H1 (cell line): Measurements from ENCODE around the gene TTLL7. TPM values are rescaled to one million over a fixed set of nuclear protein-coding genes. Genes with fewer than 3 reads are reported as not detected.

Experiments
- CTCF ChIA-PET: fragments of 300-600 bp; sonication (Branson Sonifier 250); formaldehyde crosslinking; loops from one replicate; lab custom pipeline; 2021; ENCODE audit not compliant: partially characterized antibody; lab: Charles Lee
- POLR2A ChIA-PET: fragments of 300-600 bp; sonication (Branson Sonifier 250); formaldehyde crosslinking; loops from one replicate; lab custom pipeline; 2021; ENCODE audit warnings: inconsistent platforms; ENCODE audit not compliant: partially characterized antibody; lab: Charles Lee
- DNase-seq, 2 experiments: peaks; one replicate each; pipeline versions ENCODE4 v3.0.0 to v3.0.0-alpha.2; 2010 to 2022; ENCODE audit warnings: low spot score in 2 of 2, low read depth in 1 of 2, mixed read lengths in 1 of 2
- FAIRE-seq: peaks from 2 replicates; lab custom pipeline; 2011; peaks lifted over from hg19 to GRCh38; lab: Jason Lieb, UNC
- H2AFZ ChIP-seq: 2 replicates; pipeline ENCODE4 v1.8.1; 2012; ENCODE audit warnings: low read length, inconsistent platforms
- H2AK5ac ChIP-seq: 2 replicates; pipeline ENCODE4 v1.6.1; 2013; ENCODE audit warnings: low read depth, low read length
- H2BK120ac ChIP-seq: replicated peaks from 2 replicates; pipeline ENCODE3; 2013; ENCODE audit warnings: low read depth, low read length, inconsistent platforms
- H2BK12ac ChIP-seq: 2 replicates; pipeline ENCODE4 v1.6.1; 2013; ENCODE audit warnings: low read depth, low read length
- H2BK15ac ChIP-seq: 2 replicates; pipeline ENCODE4 v1.6.1; 2013; ENCODE audit warnings: low read length
- H2BK20ac ChIP-seq: 2 replicates; pipeline ENCODE4 v1.6.1; 2013; ENCODE audit warnings: low read length
- H2BK5ac ChIP-seq: 2 replicates; pipeline ENCODE4 v1.6.1; 2013; ENCODE audit warnings: low read depth, low read length
- H3K14ac ChIP-seq: 2 replicates; pipeline ENCODE4 v1.6.1; 2013; ENCODE audit warnings: inconsistent platforms; ENCODE audit not compliant: insufficient read length
- H3K18ac ChIP-seq: 2 replicates; pipeline ENCODE4 v1.6.1; 2013; ENCODE audit warnings: low read length; ENCODE audit errors: extremely low read depth
- H3K23ac ChIP-seq: 2 replicates; pipeline ENCODE4 v1.6.1; 2013; ENCODE audit warnings: inconsistent platforms; ENCODE audit not compliant: insufficient read length
- H3K23me2 ChIP-seq: 2 replicates; pipeline ENCODE4 v1.6.1; 2013; ENCODE audit warnings: low read depth, low read length
- H3K27ac ChIP-seq: 2 replicates; pipeline ENCODE4 v1.6.1; 2011; ENCODE audit warnings: low read depth, low read length, inconsistent platforms
- H3K27me3 ChIP-seq, 4 experiments: replicated peaks in 1 of 4; 1 replicate in 1 of 4; 2 replicates in 3 of 4; pipeline versions ENCODE4 v1.6.1 to v1.8.1; 2011 to 2013; ENCODE audit warnings: low read length in 3 of 4, mild to moderate bottlenecking in 3 of 4, inconsistent platforms in 2 of 4, mixed read lengths in 2 of 4, moderate library complexity in 1 of 4; ENCODE audit not compliant: control insufficient read depth in 3 of 4, insufficient read depth in 3 of 4; ENCODE audit errors: extremely low read depth in 1 of 4
- H3K36me3 ChIP-seq, 4 experiments: 2 replicates each; pipeline versions ENCODE4 v1.6.1 to v1.8.1; 2011 to 2013; ENCODE audit warnings: mild to moderate bottlenecking in 4 of 4, low read length in 3 of 4, moderate library complexity in 2 of 4, control low read depth in 1 of 4, inconsistent platforms in 1 of 4; ENCODE audit not compliant: insufficient read depth in 4 of 4, control insufficient read depth in 2 of 4
- H3K4ac ChIP-seq: replicated peaks from 2 replicates; pipeline ENCODE3; 2013; ENCODE audit warnings: low read length, low read depth, mixed read lengths, inconsistent platforms; ENCODE audit not compliant: insufficient read length
- H3K4me1 ChIP-seq, 4 experiments: replicated peaks in 1 of 4; 1 replicate in 1 of 4; 2 replicates in 3 of 4; pipeline versions ENCODE4 v1.6.1 to v1.8.1; 2011 to 2013; ENCODE audit warnings: low read length in 3 of 4, inconsistent platforms in 2 of 4, mixed read lengths in 1 of 4; ENCODE audit not compliant: insufficient read depth in 4 of 4, control insufficient read depth in 3 of 4
- H3K4me2 ChIP-seq, 2 experiments: 2 replicates each; pipeline versions ENCODE4 v1.6.1 to v1.8.1; 2011 to 2013; ENCODE audit warnings: low read depth in 2 of 2, low read length in 2 of 2, control low read depth in 1 of 2, inconsistent platforms in 1 of 2, mild to moderate bottlenecking in 1 of 2; ENCODE audit not compliant: insufficient read depth in 1 of 2
- H3K4me3 ChIP-seq, 4 experiments: fragments of 200-600, 300-600 bp in 1 of 4; sonication (generic), shearing (Covaris generic), sonication (Bioruptor Twin) in 1 of 4; 2 replicates each; pipeline versions ENCODE4 v1.5.1 to v1.8.1; 2011 to 2016; ENCODE audit warnings: low read length in 4 of 4, low read depth in 3 of 4, control low read depth in 2 of 4, inconsistent platforms in 2 of 4, mild to moderate bottlenecking in 2 of 4, mixed read lengths in 1 of 4, moderate library complexity in 1 of 4; ENCODE audit not compliant: insufficient read depth in 2 of 4; ENCODE audit errors: extremely low read depth in 1 of 4
- H3K56ac ChIP-seq: replicated peaks from 2 replicates; pipeline ENCODE3; 2013; ENCODE audit warnings: low read depth, mild to moderate bottlenecking, mixed read lengths, low read length, inconsistent platforms; ENCODE audit not compliant: insufficient read length
- H3K79me1 ChIP-seq: 2 replicates; pipeline ENCODE4 v1.6.1; 2013; ENCODE audit warnings: low read depth, low read length, control low read depth
- H3K79me2 ChIP-seq, 2 experiments: 2 replicates each; pipeline versions ENCODE4 v1.6.1 to v1.8.1; 2012 to 2013; ENCODE audit warnings: low read length in 2 of 2, mild to moderate bottlenecking in 2 of 2, inconsistent platforms in 1 of 2; ENCODE audit not compliant: insufficient read depth in 2 of 2, control insufficient read depth in 1 of 2
- H3K9ac ChIP-seq, 4 experiments: replicated peaks in 1 of 4; 1 replicate in 1 of 4; 2 replicates in 3 of 4; pipeline versions ENCODE4 v1.6.1 to v1.8.1; 2011 to 2013; ENCODE audit warnings: low read depth in 3 of 4, low read length in 3 of 4, control low read depth in 2 of 4, mild to moderate bottlenecking in 2 of 4, moderate library complexity in 2 of 4, inconsistent platforms in 1 of 4; ENCODE audit errors: extremely low read depth in 1 of 4
- H3K9me3 ChIP-seq, 2 experiments: 2 replicates each; pipeline versions ENCODE4 v1.6.1 to v1.8.1; 2012 to 2013; ENCODE audit warnings: mild to moderate bottlenecking in 2 of 2, moderate library complexity in 2 of 2, control low read depth in 1 of 2, inconsistent platforms in 1 of 2, low read depth in 1 of 2, low read length in 1 of 2, mixed read lengths in 1 of 2; ENCODE audit not compliant: insufficient read depth in 2 of 2
- H4K20me1 ChIP-seq, 2 experiments: replicated peaks in 1 of 2; 2 replicates each; pipeline versions ENCODE3 to v1.8.1; 2011 to 2013; ENCODE audit warnings: inconsistent platforms in 2 of 2, low read length in 2 of 2, mild to moderate bottlenecking in 1 of 2; ENCODE audit not compliant: insufficient read depth in 2 of 2, control insufficient read depth in 1 of 2
- H4K5ac ChIP-seq: 2 replicates; pipeline ENCODE4 v1.6.1; 2013; ENCODE audit warnings: low read length, low read depth, mixed read lengths, inconsistent platforms; ENCODE audit not compliant: insufficient read length
- H4K8ac ChIP-seq: 2 replicates; pipeline ENCODE4 v1.8.0; 2013; ENCODE audit warnings: mild to moderate bottlenecking, moderate library complexity, low read length, inconsistent platforms; ENCODE audit not compliant: insufficient read depth; ENCODE audit errors: extremely low read depth
- H4K91ac ChIP-seq: replicated peaks from 2 replicates; pipeline ENCODE3; 2013; ENCODE audit warnings: low read length, mixed read lengths, inconsistent platforms; ENCODE audit not compliant: insufficient read length
- BRCA1 ChIP-seq: IDR thresholded peaks from 2 replicates; pipeline ENCODE4 v1.6.1; 2012; ENCODE audit warnings: low read depth, low read length, improper control_type of control experiment
- CBX5 ChIP-seq: fragments of 300-800, 300-1000 bp; sonication (generic); IDR thresholded peaks from 2 replicates; pipeline ENCODE4 v1.7.1; 2016; ENCODE audit warnings: antibody characterized with exemption, low read length, low read depth
- EGR1 ChIP-seq: IDR thresholded peaks from 2 replicates; pipeline ENCODE4 v1.6.1; 2011; ENCODE audit warnings: low read depth, low read length, borderline replicate concordance
- HDAC2 ChIP-seq, 2 experiments: fragments of 300-600 bp in 1 of 2; sonication (generic) in 1 of 2; IDR thresholded peaks; 2 replicates each; pipeline ENCODE4 v1.6.1; 2011 to 2012; ENCODE audit warnings: low read depth in 2 of 2, low read length in 2 of 2, mild to moderate bottlenecking in 2 of 2, moderate library complexity in 2 of 2, borderline replicate concordance in 1 of 2, inconsistent platforms in 1 of 2
- NANOG ChIP-seq: IDR thresholded peaks from 2 replicates; pipeline ENCODE4 v1.6.1; 2011; ENCODE audit warnings: low read length, low read depth, mild to moderate bottlenecking, inconsistent platforms; ENCODE audit not compliant: insufficient read depth, poor library complexity, severe bottlenecking
- NRF1 ChIP-seq: IDR thresholded peaks from 2 replicates; pipeline ENCODE4 v1.6.1; 2011; ENCODE audit warnings: mild to moderate bottlenecking, low read depth, low read length, improper control_type of control experiment
- SIN3A ChIP-seq, 2 experiments: IDR thresholded peaks in 1 of 2; conservative IDR thresholded peaks in 1 of 2; 2 replicates each; pipeline ENCODE4 v1.6.1; 2011 to 2012; ENCODE audit warnings: low read length in 2 of 2, improper control_type of control experiment in 1 of 2, low read depth in 1 of 2, mild to moderate bottlenecking in 1 of 2
- TAF7 ChIP-seq: optimal IDR thresholded peaks from 2 replicates; pipeline ENCODE3; 2011; ENCODE audit warnings: low read depth, mild to moderate bottlenecking, inconsistent platforms, low read length, moderate library complexity, borderline replicate concordance
- polyA plus RNA-seq, 7 experiments: library from polyadenylated mRNA; depleted of rRNA in 3 of 7; stranded (reverse) in 5 of 7; unstranded in 2 of 7; fragments of >200 nt in 5 of 7; fragments of 200-250 nt in 2 of 7; gene quantifications; 1 replicate in 5 of 7; 2 replicates in 1 of 7; 4 replicates in 1 of 7; pipeline versions ENCODE4 v1.2.1 to v1.2.3, GENCODE V29; 2011 to 2013; ENCODE audit warnings: missing spikeins in 2 of 7, mixed read lengths in 2 of 7
- total RNA-seq: library from RNA; stranded (reverse); fragmentation: NEBNext Ultra II Directional; extraction: Animal tissue kit (Norgen Biotek cat#: 25700); gene quantifications from 2 replicates; pipeline ENCODE4 v1.2.1, GENCODE V29; 2021
- TF ChIP-seq, protein P1 (sequence below), 3 experiments: IDR thresholded peaks; 1 replicate in 2 of 3; 2 replicates in 1 of 3; pipeline versions ENCODE4 v1.5.1 to v1.6.1; 2011; ENCODE audit warnings: low read length in 3 of 3, mild to moderate bottlenecking in 3 of 3, inconsistent platforms in 2 of 3, low read depth in 1 of 3, moderate library complexity in 1 of 3; ENCODE audit not compliant: insufficient read depth in 1 of 3; ENCODE audit errors: control extremely low read depth in 1 of 3

TTLL7 gene
- total and polyA plus RNA-seq, 2 of the 8 experiments (the other 6 are each of a cell fraction or from before 2014, with no cell fraction given): 1.9 to 7.9 TPM

DNA sequence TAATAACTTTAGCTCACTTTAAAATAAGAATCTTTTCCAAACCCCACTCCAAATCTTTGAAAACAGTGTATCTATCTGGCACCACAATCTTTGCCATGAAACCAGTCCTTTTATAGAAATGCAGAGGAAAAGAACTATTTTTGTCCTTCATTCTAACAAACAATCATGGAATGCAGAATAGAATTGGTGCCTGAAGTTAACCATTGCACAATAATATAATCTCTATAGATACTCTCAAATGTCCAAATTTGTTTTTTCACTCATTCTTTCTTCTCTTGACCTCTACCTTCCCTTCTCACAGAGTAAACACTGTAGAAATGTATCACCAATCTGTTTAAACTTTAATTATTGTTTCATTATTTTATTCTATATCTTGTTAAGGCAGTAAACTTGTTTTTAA lies 34.8 kb downstream of the TTLL7 start:
- H3K14ac ChIP-seq: no peak overlapping the region
- no peak overlapping the region for H4K5ac ChIP-seq
- no peaks in the 10 kb centered on the region for H3K79me2 ChIP-seq
- H2BK5ac ChIP-seq: no peak overlapping the region
- no peak for FAIRE-seq
- no peaks in the 10 kb centered on the region for H3K9me3 ChIP-seq
- H2BK120ac ChIP-seq: no peak overlapping the region
- no peak overlapping the region for H2BK20ac ChIP-seq
- no peak overlapping the region for H2BK15ac ChIP-seq
- H3K23ac ChIP-seq: no peak overlapping the region
- H3K56ac ChIP-seq: no peak overlapping the region
- no peak overlapping the region for H4K8ac ChIP-seq
- ChIA-PET CTCF (no interaction called here), POLR2A (no interaction called here)
- no peaks in the 10 kb centered on the region for H3K79me1 ChIP-seq
- no peak overlapping the region for H2AK5ac ChIP-seq
- H3K27ac ChIP-seq: no peak overlapping the region
- no peaks in the 10 kb centered on the region for H3K36me3 ChIP-seq
- H3K18ac ChIP-seq: no peak overlapping the region
- no peak overlapping the region for H2AFZ ChIP-seq
- H3K27me3 ChIP-seq: no peaks in the 10 kb centered on the region
- H3K9ac ChIP-seq: no peak overlapping the region
- no peaks in the 10 kb centered on the region for H4K20me1 ChIP-seq
- no peak overlapping the region for H2BK12ac ChIP-seq
- no peaks in the 10 kb centered on the region for H3K23me2 ChIP-seq
- no peak for TF ChIP-seq NRF1
- TF ChIP-seq EGR1: no peak
- no peak for TF ChIP-seq NANOG
- TF ChIP-seq CBX5: no peak
- no peak for TF ChIP-seq BRCA1
- TF ChIP-seq SIN3A (conservative IDR thresholded peaks at IDR 0.05 in 1 of 2, IDR thresholded peaks at IDR 0.05 in 1 of 2; ENCODE audit: low read depth in 1 of 2, low read length in 2 of 2): no peak
- no peak for TF ChIP-seq HDAC2 (IDR thresholded peaks at IDR 0.05; ENCODE audit: borderline replicate concordance in 1 of 2, low read depth in 2 of 2, low read length in 2 of 2)
- TF ChIP-seq, protein P1, sequence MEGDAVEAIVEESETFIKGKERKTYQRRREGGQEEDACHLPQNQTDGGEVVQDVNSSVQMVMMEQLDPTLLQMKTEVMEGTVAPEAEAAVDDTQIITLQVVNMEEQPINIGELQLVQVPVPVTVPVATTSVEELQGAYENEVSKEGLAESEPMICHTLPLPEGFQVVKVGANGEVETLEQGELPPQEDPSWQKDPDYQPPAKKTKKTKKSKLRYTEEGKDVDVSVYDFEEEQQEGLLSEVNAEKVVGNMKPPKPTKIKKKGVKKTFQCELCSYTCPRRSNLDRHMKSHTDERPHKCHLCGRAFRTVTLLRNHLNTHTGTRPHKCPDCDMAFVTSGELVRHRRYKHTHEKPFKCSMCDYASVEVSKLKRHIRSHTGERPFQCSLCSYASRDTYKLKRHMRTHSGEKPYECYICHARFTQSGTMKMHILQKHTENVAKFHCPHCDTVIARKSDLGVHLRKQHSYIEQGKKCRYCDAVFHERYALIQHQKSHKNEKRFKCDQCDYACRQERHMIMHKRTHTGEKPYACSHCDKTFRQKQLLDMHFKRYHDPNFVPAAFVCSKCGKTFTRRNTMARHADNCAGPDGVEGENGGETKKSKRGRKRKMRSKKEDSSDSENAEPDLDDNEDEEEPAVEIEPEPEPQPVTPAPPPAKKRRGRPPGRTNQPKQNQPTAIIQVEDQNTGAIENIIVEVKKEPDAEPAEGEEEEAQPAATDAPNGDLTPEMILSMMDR (IDR thresholded peaks at IDR 0.05; ENCODE audit: control extremely low read depth in 1 of 3, insufficient read depth in 1 of 3, low read depth in 1 of 3, low read length in 3 of 3): no peak
- TF ChIP-seq TAF7: no peak
- TF ChIP-seq, all 59 proteins: peak for 0
- no peak overlapping the region for H4K91ac ChIP-seq
- no peak overlapping the region for H3K4me2 ChIP-seq
- H3K4me3 ChIP-seq: no peak overlapping the region
- DNase-seq: no peak
- no peaks in the 10 kb centered on the region for H3K4me1 ChIP-seq
- H3K4ac ChIP-seq: no peak overlapping the region
